ENCODE data around the gene C6orf132.

- no peak for TF ChIP-seq EZH2phosphoT487 (IDR thresholded peaks at IDR 0.05; ENCODE audit: insufficient read depth, low read depth)
- no peak for TF ChIP-seq EZH2 (IDR thresholded peaks at IDR 0.05; ENCODE audit: insufficient read depth, poor library complexity, severe bottlenecking)
These were observed 13.1 kb downstream of the C6orf132 start for GRCh38 chr6:42129360-42129676.

All from GM23248 (cell line).